ENCODE data around the gene ADCY10.
"Not testable (repeated sequence)": the region's sequence is repeated elsewhere in the genome, so short reads cannot be mapped to it uniquely, and the experiment has no call there.

The ADCY10 gene
- total RNA-seq, result 0 to 0.39 (median 0.38) reads per million in 3 experiments

GRCh38 chr1:167913895-167914496, at the start of gene ADCY10:
Gene ADCY10 (minus strand): TSS chr1:167914134. CDS start chr1:167905140, 8,994 bp downstream.
- DNase-seq, result no peak

- DNase-seq, result no peak
Measured at GRCh38 chr1:167957710-167958109, 43.8 kb upstream of the ADCY10 start.

GRCh38 chr1:167955915-167956314, 42.0 kb upstream of the ADCY10 start:
- no peak for DNase-seq

GRCh38 chr1:167950569-167950968, 36.6 kb upstream of the ADCY10 start:
- no peak for DNase-seq

GRCh38 chr1:167949785-167950184, 35.9 kb upstream of the ADCY10 start:
- DNase-seq, result no peak

GRCh38 chr1:167947733-167948132, 33.8 kb upstream of the ADCY10 start:
- no peak for DNase-seq

- DNase-seq, result no peak
Measured at GRCh38 chr1:167943541-167943940, 29.6 kb upstream of the ADCY10 start.

- no peak for DNase-seq
Measured at GRCh38 chr1:167940264-167940663, 26.3 kb upstream of the ADCY10 start.

- DNase-seq, result no peak
Measured at GRCh38 chr1:167938080-167938636, 24.2 kb upstream of the ADCY10 start.

- DNase-seq, result no peak
Measured at GRCh38 chr1:167937709-167938010, 23.7 kb upstream of the ADCY10 start.

- DNase-seq, result peak; percentile 59
Measured at GRCh38 chr1:167936930-167937708, 23.2 kb upstream of the ADCY10 start, which contains the start of gene MPC2. Gene MPC2 (minus strand): TSS chr1:167937072. CDS start chr1:167935841, 1,231 bp downstream.

GRCh38 chr1:167936068-167936929, 22.4 kb upstream of the ADCY10 start, which contains the start of gene DCAF6:
Gene DCAF6 (plus strand): TSS chr1:167936683. CDS start chr1:167936912, 229 bp downstream.
- DNase-seq, result peak; percentile 99

GRCh38 chr1:167935216-167936067, 21.5 kb upstream of the ADCY10 start:
- DNase-seq, result peak; percentile 44

- DNase-seq, result no peak
Measured at GRCh38 chr1:167934426-167935215, 20.7 kb upstream of the ADCY10 start.

- no peak for DNase-seq
Measured at GRCh38 chr1:167933788-167934187, 19.9 kb upstream of the ADCY10 start.

GRCh38 chr1:167929725-167930124, 15.8 kb upstream of the ADCY10 start:
- no peak for DNase-seq

- DNase-seq, result not testable (repeated sequence)
Measured at GRCh38 chr1:167928919-167929318, 15.0 kb upstream of the ADCY10 start.

GRCh38 chr1:167928457-167928852, 14.5 kb upstream of the ADCY10 start:
- DNase-seq, result no peak

- no peak for DNase-seq
Measured at GRCh38 chr1:167927046-167927754, 13.3 kb upstream of the ADCY10 start.

GRCh38 chr1:167926486-167926997, 12.6 kb upstream of the ADCY10 start:
- DNase-seq, result no peak
